Ishikawa (cell line): ENCODE results near the gene GSTO2.

Source experiments
- CEBPB ChIP-seq: IDR thresholded peaks from 2 replicates; pipeline ENCODE4 v1.6.1; 2012
- CREB1 ChIP-seq: IDR thresholded peaks from 2 replicates; pipeline ENCODE4 v1.6.1; 2012; ENCODE audit warnings: low read depth
- EGR1 ChIP-seq: IDR thresholded peaks from 2 replicates; pipeline ENCODE4 v1.6.1; 2012
- EP300 ChIP-seq: IDR thresholded peaks from 2 replicates; pipeline ENCODE4 v1.6.1; 2012; ENCODE audit warnings: borderline replicate concordance
- FOXM1 ChIP-seq: IDR thresholded peaks from 2 replicates; pipeline ENCODE4 v1.6.1; 2012; ENCODE audit warnings: low read depth, borderline replicate concordance
- NFIC ChIP-seq: IDR thresholded peaks from 2 replicates; pipeline ENCODE4 v1.6.1; 2012
- RAD21 ChIP-seq: IDR thresholded peaks from 2 replicates; pipeline ENCODE4 v1.6.1; 2012; ENCODE audit warnings: low read depth
- REST ChIP-seq: IDR thresholded peaks from 2 replicates; pipeline ENCODE4 v1.6.1; 2012; ENCODE audit warnings: low read depth, mild to moderate bottlenecking
- TAF1 ChIP-seq: IDR thresholded peaks from 2 replicates; pipeline ENCODE4 v1.6.1; 2012; ENCODE audit warnings: low read depth, mild to moderate bottlenecking
- TCF12 ChIP-seq: IDR thresholded peaks from 2 replicates; pipeline ENCODE4 v1.6.1; 2012; ENCODE audit warnings: low read depth
- TEAD4 ChIP-seq: IDR thresholded peaks from 2 replicates; pipeline ENCODE4 v1.6.1; 2012
- YY1 ChIP-seq: IDR thresholded peaks from 2 replicates; pipeline ENCODE4 v1.6.1; 2012; ENCODE audit warnings: low read depth
- ZBTB7A ChIP-seq: IDR thresholded peaks from 2 replicates; pipeline ENCODE4 v1.6.1; 2012; ENCODE audit warnings: low read depth
- TF ChIP-seq, protein P1 (sequence below): IDR thresholded peaks from 2 replicates; pipeline ENCODE4 v1.6.1; 2012
- TF ChIP-seq, protein P2 (sequence below): IDR thresholded peaks from 2 replicates; pipeline ENCODE4 v1.6.1; 2012

Gene GSTO2

DNA sequence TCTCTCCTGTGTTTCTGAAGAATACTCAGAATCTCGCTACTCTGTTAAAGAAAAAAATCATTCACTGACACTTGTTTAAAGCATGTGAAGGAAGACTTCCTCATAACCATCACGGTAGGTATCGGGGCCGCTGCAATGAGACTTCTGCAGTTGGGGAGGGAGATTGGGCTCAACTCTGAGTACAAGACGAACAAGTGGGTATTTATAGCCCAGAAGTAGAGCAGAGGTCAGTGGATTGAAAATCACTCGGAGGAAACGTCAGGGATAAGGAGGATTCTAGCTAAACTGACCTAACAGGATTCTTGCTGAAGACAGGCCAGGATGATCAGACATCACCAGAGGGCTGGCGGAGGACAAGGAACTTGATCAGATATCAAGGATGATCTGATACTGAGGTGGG is 35.9 kb downstream of the GSTO2 start:
- TF ChIP-seq NFIC, result no peak
- TF ChIP-seq TCF12, result no peak
- TF ChIP-seq, protein P1, sequence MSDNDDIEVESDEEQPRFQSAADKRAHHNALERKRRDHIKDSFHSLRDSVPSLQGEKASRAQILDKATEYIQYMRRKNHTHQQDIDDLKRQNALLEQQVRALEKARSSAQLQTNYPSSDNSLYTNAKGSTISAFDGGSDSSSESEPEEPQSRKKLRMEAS, result no peak
- TF ChIP-seq TEAD4, result no peak
- no peak for TF ChIP-seq EGR1
- TF ChIP-seq FOXM1, result no peak
- no peak for TF ChIP-seq TAF1
- TF ChIP-seq ZBTB7A, result no peak
- TF ChIP-seq EP300, result no peak
- TF ChIP-seq, protein P2, sequence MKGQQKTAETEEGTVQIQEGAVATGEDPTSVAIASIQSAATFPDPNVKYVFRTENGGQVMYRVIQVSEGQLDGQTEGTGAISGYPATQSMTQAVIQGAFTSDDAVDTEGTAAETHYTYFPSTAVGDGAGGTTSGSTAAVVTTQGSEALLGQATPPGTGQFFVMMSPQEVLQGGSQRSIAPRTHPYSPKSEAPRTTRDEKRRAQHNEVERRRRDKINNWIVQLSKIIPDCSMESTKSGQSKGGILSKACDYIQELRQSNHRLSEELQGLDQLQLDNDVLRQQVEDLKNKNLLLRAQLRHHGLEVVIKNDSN, result no peak
- TF ChIP-seq YY1, result no peak
- TF ChIP-seq CEBPB, result no peak
- no peak for TF ChIP-seq RAD21
- TF ChIP-seq REST, result no peak

- no peak for TF ChIP-seq RAD21
- TF ChIP-seq, protein P1, result no peak
- no peak for TF ChIP-seq TEAD4
- TF ChIP-seq FOXM1, result no peak
- TF ChIP-seq CREB1, result no peak
- no peak for TF ChIP-seq YY1
- no peak for TF ChIP-seq EP300
Observed at GRCh38 chr10:104306897-104307296, 37.9 kb downstream of the GSTO2 start.

- TF ChIP-seq ZBTB7A, result no peak
Observed at GRCh38 chr10:104307576-104308438, 38.8 kb downstream of the GSTO2 start.

- TF ChIP-seq, protein P2, result no peak
- TF ChIP-seq FOXM1 (no peak), NFIC (no peak), CREB1 (no peak), CEBPB (no peak), ZBTB7A (no peak), RAD21 (no peak), EGR1 (no peak), EP300 (no peak), YY1 (no peak)
Observed at GRCh38 chr10:104308439-104308903, 39.5 kb downstream of the GSTO2 start.

- no peak for TF ChIP-seq YY1
- no peak for TF ChIP-seq CEBPB
- TF ChIP-seq REST, result no peak
- no peak for TF ChIP-seq EGR1
- TF ChIP-seq EP300, result no peak
- TF ChIP-seq, protein P1, result no peak
Observed at GRCh38 chr10:104309980-104310978, 41.3 kb downstream of the GSTO2 start.
